OCI-LY1 (cell line): Measurements from ENCODE around the gene TRIM40.

Source experiments
- EZH2 ChIP-seq: fragments of 200-600 bp; sonication (generic), shearing (Covaris generic); IDR thresholded peaks from 2 replicates; pipeline ENCODE4 v1.8.0; 2017; ENCODE audit warnings: borderline replicate concordance, mixed run types, mild to moderate bottlenecking, antibody characterized with exemption, low read length, moderate library complexity, mixed read lengths
- TF ChIP-seq, protein P1 (sequence below): fragments of 200-600 bp; sonication (generic), shearing (Covaris generic); IDR thresholded peaks from 2 replicates; pipeline ENCODE4 v1.5.1; 2017; ENCODE audit warnings: mild to moderate bottlenecking, antibody characterized with exemption, low read length, moderate library complexity, mixed read lengths

DNA sequence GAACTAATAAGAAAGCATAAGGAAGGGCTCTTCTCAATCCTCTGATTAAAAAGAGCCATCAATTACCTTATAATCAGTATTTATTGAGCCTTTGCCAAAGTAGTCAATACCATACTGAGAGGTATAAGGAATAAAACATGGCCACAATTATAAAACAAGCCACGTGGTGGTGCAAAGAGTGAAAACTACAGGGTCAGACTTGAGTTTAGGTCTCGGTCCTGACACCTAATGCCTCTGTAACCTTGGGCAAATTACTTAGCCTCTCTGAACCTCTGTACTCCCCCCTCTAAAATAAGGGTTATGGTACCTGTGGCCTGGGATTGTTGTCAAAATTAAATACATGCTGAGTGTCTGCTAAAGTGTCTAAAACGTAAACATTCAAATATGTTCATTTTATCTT lies 13.3 kb downstream of the TRIM40 start:
- TF ChIP-seq, protein P1, sequence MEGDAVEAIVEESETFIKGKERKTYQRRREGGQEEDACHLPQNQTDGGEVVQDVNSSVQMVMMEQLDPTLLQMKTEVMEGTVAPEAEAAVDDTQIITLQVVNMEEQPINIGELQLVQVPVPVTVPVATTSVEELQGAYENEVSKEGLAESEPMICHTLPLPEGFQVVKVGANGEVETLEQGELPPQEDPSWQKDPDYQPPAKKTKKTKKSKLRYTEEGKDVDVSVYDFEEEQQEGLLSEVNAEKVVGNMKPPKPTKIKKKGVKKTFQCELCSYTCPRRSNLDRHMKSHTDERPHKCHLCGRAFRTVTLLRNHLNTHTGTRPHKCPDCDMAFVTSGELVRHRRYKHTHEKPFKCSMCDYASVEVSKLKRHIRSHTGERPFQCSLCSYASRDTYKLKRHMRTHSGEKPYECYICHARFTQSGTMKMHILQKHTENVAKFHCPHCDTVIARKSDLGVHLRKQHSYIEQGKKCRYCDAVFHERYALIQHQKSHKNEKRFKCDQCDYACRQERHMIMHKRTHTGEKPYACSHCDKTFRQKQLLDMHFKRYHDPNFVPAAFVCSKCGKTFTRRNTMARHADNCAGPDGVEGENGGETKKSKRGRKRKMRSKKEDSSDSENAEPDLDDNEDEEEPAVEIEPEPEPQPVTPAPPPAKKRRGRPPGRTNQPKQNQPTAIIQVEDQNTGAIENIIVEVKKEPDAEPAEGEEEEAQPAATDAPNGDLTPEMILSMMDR: peak; percentile 18; the same call in 1 of the 2 replicates
- TF ChIP-seq EZH2: no peak
